Nephron (organoid): ENCODE results near the gene CYP27C1.
A peak's percentile ranks its signal among the peaks of the same experiment; 100 is the strongest.
"Not testable (repeated sequence)": the region's sequence is repeated elsewhere in the genome, so short reads cannot be mapped to it uniquely, and the experiment has no call there.

Experiments
- H3K27ac Mint-ChIP-seq, 3 experiments: 2 replicates each; pipeline ENCODE4 v1.8.0; 2020; ENCODE audit warnings: mixed read lengths in 3 of 3, mild to moderate bottlenecking in 2 of 3, moderate library complexity in 1 of 3
- H3K27me3 Mint-ChIP-seq: 2 replicates; pipeline ENCODE4 v1.8.0; 2021; ENCODE audit warnings: low read depth, mild to moderate bottlenecking, moderate library complexity, mixed read lengths
- H3K36me3 Mint-ChIP-seq: 2 replicates; pipeline ENCODE4 v1.8.0; 2020; ENCODE audit warnings: low read depth, mixed read lengths
- H3K4me1 Mint-ChIP-seq: 2 replicates; pipeline ENCODE4 v1.8.0; 2020; ENCODE audit warnings: mixed read lengths
- H3K4me3 Mint-ChIP-seq, 3 experiments: 2 replicates each; pipeline ENCODE4 v1.8.0; 2020; ENCODE audit warnings: mild to moderate bottlenecking in 3 of 3, mixed read lengths in 3 of 3, moderate library complexity in 2 of 3
- H3K9me3 Mint-ChIP-seq: 2 replicates; pipeline ENCODE4 v1.8.0; 2020; ENCODE audit warnings: mixed read lengths
- TF ChIP-seq, protein P1 (sequence below), 3 experiments: fragments of 200-600 bp; sonication (generic); IDR thresholded peaks; one replicate each; pipeline ENCODE4 v1.5.0; 2021; ENCODE audit warnings: antibody characterized with exemption in 3 of 3; ENCODE audit not compliant: unreplicated experiment in 3 of 3

The CYP27C1 gene

DNA sequence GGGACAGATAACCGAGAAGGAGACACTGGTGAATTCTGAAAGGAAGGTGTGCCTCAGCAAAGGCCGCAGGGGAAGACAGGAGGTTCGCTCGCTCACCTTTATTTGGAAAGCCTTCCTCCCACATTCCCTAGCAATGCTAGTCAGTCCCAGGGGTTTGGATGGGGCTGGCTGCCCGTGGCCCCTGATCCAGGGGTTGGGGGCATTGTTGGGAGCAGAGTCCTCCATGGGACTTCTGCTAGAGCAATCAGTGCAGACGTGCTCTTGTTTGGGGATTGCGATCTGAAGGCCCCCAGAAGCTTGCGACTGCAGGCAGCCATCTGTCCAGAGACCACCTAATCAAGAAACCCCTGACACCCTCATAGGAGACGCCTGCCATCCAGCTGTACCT lies 6.0 kb upstream of the CYP27C1 start:
- Mint-ChIP-seq H3K27ac (peak overlapping the region in 2 of 3 experiments; percentile 3 to 23), H3K4me1 (peaks cover 38% of the 10 kb centered on the region), H3K27me3 (peaks cover 17% of the 10 kb centered on the region), H3K4me3 (no peak overlapping the region), H3K36me3 (no peaks in the 10 kb centered on the region), H3K9me3 (peaks cover 3% of the 10 kb centered on the region)
- TF ChIP-seq, protein P1, sequence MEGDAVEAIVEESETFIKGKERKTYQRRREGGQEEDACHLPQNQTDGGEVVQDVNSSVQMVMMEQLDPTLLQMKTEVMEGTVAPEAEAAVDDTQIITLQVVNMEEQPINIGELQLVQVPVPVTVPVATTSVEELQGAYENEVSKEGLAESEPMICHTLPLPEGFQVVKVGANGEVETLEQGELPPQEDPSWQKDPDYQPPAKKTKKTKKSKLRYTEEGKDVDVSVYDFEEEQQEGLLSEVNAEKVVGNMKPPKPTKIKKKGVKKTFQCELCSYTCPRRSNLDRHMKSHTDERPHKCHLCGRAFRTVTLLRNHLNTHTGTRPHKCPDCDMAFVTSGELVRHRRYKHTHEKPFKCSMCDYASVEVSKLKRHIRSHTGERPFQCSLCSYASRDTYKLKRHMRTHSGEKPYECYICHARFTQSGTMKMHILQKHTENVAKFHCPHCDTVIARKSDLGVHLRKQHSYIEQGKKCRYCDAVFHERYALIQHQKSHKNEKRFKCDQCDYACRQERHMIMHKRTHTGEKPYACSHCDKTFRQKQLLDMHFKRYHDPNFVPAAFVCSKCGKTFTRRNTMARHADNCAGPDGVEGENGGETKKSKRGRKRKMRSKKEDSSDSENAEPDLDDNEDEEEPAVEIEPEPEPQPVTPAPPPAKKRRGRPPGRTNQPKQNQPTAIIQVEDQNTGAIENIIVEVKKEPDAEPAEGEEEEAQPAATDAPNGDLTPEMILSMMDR (IDR thresholded peaks at IDR 0.05; ENCODE audit: unreplicated experiment in 3 of 3) = no peak

DNA sequence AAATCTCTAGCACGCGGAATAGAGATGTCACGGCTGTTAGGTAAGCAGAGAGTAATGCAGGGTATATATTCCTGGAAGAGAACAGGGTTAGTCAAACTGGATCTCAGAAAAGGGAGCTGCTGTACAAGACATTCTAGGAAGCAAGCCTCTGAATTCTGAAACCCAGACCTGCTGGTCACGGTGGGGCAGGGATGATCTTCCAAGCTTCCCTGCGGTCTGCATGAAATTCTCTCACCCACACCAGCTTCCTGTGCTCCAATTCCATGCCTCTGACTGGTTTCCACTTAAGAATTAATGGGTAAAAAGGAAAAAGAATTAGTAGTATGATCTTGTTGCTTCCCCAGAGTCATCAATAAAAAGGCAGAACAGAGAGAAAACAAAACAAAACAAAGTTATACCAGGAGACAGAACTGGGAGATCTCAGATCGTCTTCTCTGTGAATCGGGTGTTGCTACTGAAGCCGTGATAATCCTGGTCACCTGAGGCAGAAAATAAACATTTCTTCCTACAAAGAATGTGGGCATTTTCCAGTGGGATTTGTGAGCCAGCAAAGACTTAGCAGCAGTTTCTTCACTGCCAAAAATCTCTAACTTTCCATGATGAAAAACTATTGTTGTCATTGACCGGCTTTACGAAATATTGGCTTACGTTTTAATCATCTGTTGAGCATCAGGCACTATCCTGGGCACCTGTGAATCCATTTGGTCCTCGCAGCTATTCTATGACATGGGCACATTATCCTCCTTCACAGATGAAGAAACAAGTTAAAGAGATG lies 5.3 kb upstream of the CYP27C1 start:
- Mint-ChIP-seq H3K36me3 (no peaks in the 10 kb centered on the region), H3K4me3 (peak overlapping the region in 1 of 3 experiments; percentile 18), H3K27me3 (peaks cover 22% of the 10 kb centered on the region), H3K9me3 (peaks cover 3% of the 10 kb centered on the region), H3K27ac (peak overlapping the region; percentile 3 to 66 (median 52)), H3K4me1 (peaks cover 44% of the 10 kb centered on the region)
- TF ChIP-seq, protein P1 (IDR thresholded peaks at IDR 0.05; ENCODE audit: unreplicated experiment in 3 of 3) = no peak

DNA sequence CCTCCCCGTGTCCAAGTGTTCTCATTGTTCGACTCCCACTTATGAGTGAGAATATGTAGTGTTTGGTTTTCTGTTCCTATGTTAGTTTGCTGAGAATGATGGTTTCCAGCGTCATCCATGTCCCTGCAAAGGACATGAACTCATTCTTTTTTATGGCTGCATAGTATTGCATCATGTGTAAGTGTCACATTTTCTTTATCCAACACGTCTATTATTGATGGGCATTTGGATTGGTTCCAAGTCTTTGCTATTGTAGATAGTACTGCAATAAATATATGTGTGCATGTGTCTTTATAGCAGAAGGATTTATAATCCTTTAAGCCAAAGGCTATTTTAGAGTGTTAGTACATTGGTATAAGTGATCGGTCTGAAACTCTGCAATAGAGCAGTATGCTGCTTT lies 4.0 kb upstream of the CYP27C1 start:
- Mint-ChIP-seq H3K27ac (peak overlapping the region; percentile 5 to 79 (median 66)), H3K4me3 (peak overlapping the region in 2 of 3 experiments; percentile 28 to 49), H3K27me3 (peaks cover 26% of the 10 kb centered on the region), H3K4me1 (peaks cover 47% of the 10 kb centered on the region)
- H3K36me3 Mint-ChIP-seq, H3K9me3 Mint-ChIP-seq: not testable (repeated sequence)

DNA sequence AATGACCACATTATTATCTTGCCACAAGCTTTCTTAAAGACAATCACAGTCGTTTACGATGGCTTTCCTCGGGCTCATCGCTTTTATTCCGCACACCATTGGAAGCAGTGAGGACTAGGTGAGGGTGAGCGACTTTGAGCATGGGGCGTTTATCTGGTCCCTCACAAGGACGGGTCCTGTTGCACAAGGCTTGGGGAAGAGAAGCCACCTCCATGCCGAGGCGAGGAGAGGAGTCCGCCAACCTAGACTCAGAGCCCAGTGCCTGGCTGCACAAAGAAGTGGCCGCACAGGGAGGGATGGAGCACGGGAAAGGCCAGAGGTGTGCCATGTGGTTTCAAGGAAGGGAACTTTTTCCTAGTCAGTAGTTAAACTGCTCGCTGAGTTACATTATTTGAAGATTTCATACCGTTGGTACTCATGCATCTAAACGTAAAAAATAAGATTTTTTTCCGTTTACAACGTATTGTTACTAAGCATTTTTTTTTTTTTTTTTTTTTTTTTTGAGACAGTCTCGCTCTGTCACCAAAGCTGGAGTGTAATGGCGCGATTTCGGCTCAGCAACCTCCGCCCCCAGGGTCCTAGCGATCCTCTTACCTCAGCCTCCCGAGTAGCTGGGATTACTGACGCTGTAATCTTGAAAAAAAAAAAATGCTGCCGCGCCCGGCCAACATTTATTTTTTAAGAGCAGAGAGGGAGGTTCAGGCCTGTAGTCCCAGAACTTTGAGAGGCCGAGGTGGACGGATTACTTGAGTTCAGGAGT lies 849 bp upstream of the CYP27C1 start:
- Mint-ChIP-seq H3K27me3 (peaks cover 26% of the 10 kb centered on the region), H3K4me1 (peaks cover 41% of the 10 kb centered on the region), H3K27ac (peak overlapping the region; percentile 96 to 99 (median 98)), H3K36me3 (peaks cover 8% of the 10 kb centered on the region), H3K4me3 (peak overlapping the region; percentile 95 to 99 (median 97)), H3K9me3 (peaks cover 7% of the 10 kb centered on the region)
- TF ChIP-seq, protein P1 (IDR thresholded peaks at IDR 0.05; ENCODE audit: unreplicated experiment in 3 of 3) = no peak

DNA sequence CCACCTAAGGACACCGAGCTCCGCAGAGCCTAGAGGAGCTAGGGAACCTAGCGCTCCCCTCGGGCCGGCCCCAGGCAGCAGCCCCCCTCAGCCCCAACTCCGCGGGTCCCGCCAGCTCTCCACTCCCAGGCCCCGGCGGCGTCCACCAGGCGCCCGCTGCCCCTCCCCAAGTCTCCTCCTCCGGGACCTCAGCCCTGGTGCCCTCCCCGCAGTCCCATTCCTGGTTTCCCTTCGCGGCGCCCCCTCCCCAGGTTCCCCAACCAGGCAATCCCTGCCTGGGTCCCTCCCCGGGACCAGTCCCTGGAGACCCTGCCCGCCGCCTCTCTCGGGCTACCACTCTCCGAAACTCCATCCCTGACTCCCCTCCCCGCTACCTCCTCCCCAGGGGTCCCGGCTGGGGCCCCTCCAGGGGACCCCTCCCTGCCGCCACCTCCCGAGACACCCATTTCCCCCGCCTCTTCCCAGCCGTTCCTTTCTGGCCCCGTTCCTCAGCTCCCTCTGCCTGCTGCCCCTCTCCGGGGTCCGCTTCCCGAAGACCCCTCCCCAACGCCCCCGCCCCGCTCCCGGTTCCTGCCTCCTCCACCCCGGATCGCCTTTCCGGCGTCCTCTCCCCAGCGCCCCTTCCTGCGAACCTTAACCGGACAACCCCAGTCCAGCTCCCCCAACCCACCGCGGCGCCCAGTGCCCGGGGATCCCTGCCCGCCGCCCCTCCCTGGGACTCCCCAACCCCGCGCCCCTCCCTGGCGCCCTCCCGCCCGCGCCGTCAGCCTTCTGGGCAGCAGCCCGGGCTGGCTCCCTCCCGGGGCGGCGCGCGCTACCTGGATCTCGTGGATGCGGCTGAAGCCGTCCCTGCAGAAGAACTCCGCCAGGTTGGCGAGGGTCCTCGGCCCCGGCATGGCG lies 678 bp downstream of the CYP27C1 start:
- H3K9me3 Mint-ChIP-seq = peaks cover 8% of the 10 kb centered on the region
- H3K27me3 Mint-ChIP-seq = peaks cover 15% of the 10 kb centered on the region
- H3K36me3 Mint-ChIP-seq = peaks cover 9% of the 10 kb centered on the region
- H3K4me1 Mint-ChIP-seq = peaks cover 29% of the 10 kb centered on the region
- TF ChIP-seq, protein P1 (IDR thresholded peaks at IDR 0.05; ENCODE audit: unreplicated experiment in 3 of 3) = no peak
- peak overlapping the region; percentile 90 to 96 (median 95) for H3K27ac Mint-ChIP-seq
- H3K4me3 Mint-ChIP-seq = peak overlapping the region; percentile 85 to 94 (median 88)

DNA sequence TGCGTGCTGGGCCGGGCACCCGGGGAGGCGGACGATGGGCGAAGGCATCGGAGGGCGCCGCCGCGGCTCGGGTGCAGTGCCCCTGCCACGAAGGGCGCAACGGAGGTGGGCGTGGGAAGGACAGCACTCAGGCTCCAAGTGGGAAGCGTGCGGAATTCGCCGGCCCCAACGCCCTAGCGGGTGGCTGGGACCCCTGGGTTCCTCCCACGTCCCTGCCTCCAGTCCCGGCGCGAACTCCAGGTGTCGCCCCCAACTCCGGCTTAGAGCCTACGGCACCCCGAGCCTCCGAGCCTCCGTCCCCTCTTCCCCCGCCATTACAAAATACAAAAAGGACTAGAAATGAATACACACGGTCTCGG lies 1.3 kb downstream of the CYP27C1 start:
- peaks cover 9% of the 10 kb centered on the region for H3K9me3 Mint-ChIP-seq
- peak overlapping the region; percentile 68 to 95 (median 90) for H3K27ac Mint-ChIP-seq
- TF ChIP-seq, protein P1 (IDR thresholded peaks at IDR 0.05; ENCODE audit: unreplicated experiment in 3 of 3) = no peak
- peak overlapping the region; percentile 85 to 94 (median 88) for H3K4me3 Mint-ChIP-seq
- H3K4me1 Mint-ChIP-seq = peaks cover 24% of the 10 kb centered on the region
- peaks cover 12% of the 10 kb centered on the region for H3K36me3 Mint-ChIP-seq
- peaks cover 15% of the 10 kb centered on the region for H3K27me3 Mint-ChIP-seq
